DOHH2 (cell line): ENCODE data around the gene PTPN7.

Source experiments
- EZH2phosphoT487 ChIP-seq: fragments of 200-600 bp; sonication (generic); IDR thresholded peaks from 2 replicates; pipeline ENCODE4 v1.6.1; 2017; ENCODE audit warnings: borderline replicate concordance, mild to moderate bottlenecking, antibody characterized with exemption, low read length, moderate library complexity, mixed read lengths
- TF ChIP-seq, protein P1 (sequence below): fragments of 200-600 bp; sonication (generic); IDR thresholded peaks from one replicate; pipeline ENCODE4 v1.5.1; 2014; ENCODE audit warnings: antibody characterized with exemption, mild to moderate bottlenecking, low read depth, low read length; ENCODE audit not compliant: poor library complexity, severe bottlenecking

DNA sequence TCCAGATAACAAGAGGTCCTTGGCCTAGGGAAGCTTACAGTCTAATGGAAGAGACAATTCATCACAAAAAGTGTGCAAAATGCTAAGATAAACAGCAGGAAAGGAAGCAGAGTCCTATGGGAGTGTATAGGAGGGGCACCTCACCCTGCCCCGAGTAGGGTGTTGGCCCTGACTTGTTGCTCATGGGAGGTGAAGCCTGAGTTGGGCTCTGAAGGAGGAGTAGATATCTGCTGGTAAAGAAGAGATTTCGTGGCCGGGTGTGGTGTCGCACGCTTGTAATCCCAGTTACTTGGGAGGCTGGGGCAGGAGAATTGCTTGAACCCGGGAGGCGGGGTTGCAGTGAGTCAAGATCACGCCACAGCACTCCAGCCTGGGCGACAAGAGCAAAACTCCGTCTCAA lies 56.3 kb downstream of the PTPN7 start:
- no peak for TF ChIP-seq EZH2phosphoT487
- TF ChIP-seq, protein P1, sequence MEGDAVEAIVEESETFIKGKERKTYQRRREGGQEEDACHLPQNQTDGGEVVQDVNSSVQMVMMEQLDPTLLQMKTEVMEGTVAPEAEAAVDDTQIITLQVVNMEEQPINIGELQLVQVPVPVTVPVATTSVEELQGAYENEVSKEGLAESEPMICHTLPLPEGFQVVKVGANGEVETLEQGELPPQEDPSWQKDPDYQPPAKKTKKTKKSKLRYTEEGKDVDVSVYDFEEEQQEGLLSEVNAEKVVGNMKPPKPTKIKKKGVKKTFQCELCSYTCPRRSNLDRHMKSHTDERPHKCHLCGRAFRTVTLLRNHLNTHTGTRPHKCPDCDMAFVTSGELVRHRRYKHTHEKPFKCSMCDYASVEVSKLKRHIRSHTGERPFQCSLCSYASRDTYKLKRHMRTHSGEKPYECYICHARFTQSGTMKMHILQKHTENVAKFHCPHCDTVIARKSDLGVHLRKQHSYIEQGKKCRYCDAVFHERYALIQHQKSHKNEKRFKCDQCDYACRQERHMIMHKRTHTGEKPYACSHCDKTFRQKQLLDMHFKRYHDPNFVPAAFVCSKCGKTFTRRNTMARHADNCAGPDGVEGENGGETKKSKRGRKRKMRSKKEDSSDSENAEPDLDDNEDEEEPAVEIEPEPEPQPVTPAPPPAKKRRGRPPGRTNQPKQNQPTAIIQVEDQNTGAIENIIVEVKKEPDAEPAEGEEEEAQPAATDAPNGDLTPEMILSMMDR: no peak
